ENCODE data around the gene DLL1. TPM values are rescaled to one million over a fixed set of nuclear protein-coding genes. Genes with fewer than 3 reads are reported as not detected.
A peak's percentile ranks its signal among the peaks of the same experiment; 100 is the strongest.

Gene DLL1
- total RNA-seq, 1 donor: 0.86 TPM

DNA sequence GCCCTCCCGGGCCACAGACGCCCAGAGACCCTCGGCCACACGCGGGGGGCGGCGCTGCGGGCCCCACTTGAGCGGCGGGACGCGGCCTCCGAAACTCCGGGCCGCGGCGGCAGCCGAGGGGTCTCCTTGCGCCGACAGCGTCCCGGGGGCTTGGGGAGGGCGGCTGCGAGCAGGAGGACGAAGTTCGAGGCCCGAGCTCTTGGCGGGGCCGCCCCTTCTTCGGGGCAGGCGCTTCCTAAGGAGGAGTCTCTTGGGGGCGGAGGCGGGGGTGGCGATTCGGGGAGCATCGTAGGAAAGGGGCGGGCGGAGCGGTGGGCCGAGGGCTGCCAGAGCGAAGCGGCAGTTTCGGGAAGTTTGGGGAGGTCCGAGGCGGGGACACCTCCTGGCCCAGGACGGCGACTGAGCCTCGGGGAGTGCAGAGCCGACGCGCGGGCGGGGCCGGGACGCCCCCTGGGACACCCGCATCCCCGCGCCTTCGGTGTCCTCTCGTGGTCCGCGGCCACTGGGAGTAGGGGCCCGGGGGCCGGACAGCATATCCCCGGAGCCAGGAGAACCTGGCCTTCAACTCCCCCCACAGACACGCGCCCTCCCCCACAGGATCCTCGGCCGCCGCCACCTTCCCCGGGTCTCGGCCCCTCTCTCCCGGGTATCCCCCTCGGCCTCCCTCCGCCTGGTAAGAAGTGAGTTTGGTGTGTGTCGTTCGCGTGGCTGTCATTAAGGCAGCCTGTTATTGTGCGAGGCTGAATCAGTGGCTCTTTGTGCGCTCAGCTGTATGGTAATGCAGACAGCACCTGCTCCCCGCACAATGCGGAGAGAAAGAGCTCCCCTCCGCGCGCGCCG, 613 bp upstream of the DLL1 start:
- TF ChIP-seq CTCF (IDR thresholded peaks at IDR 0.05; ENCODE audit: insufficient read depth, low read depth, low read length): no peak
- peak; percentile 33 for DNase-seq (ENCODE audit: low read depth)
- H3K4me3 ChIP-seq (ENCODE audit: low read depth, low read length): peak overlapping the region; percentile 74

DNA sequence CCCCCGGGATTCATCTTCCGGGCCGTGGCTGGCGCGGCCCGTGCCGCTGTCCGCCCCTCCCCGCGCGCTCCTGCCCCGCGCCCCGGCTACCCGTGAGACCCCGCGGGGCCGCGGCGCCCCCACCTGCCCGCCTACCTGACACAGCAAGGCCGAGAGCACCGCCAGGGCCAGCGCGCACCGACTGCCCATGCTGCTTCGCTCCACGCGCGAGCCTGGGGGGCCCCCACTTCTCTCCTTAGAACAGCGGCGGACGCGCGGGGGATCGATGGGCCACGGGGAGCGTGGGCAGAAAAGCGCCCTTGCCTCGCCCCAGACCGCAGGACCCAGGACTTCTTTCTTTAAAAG, 955 bp downstream of the DLL1 start:
- peak overlapping the region; percentile 74 for H3K4me3 ChIP-seq (ENCODE audit: low read depth, low read length)

GRCh38 chr6:170289180-170289931, 1.5 kb downstream of the DLL1 start:
- peak overlapping the region; percentile 74 for H3K4me3 ChIP-seq (ENCODE audit: low read depth, low read length)
- no peak for TF ChIP-seq CTCF (IDR thresholded peaks at IDR 0.05; ENCODE audit: insufficient read depth, low read depth, low read length)
- no peak for DNase-seq (ENCODE audit: low read depth)

More for the DNA sequence above, 955 bp downstream of the DLL1 start:
- TF ChIP-seq CTCF (IDR thresholded peaks at IDR 0.05; ENCODE audit: insufficient read depth, low read depth, low read length): no peak
- no peak for DNase-seq (ENCODE audit: low read depth)

DNA sequence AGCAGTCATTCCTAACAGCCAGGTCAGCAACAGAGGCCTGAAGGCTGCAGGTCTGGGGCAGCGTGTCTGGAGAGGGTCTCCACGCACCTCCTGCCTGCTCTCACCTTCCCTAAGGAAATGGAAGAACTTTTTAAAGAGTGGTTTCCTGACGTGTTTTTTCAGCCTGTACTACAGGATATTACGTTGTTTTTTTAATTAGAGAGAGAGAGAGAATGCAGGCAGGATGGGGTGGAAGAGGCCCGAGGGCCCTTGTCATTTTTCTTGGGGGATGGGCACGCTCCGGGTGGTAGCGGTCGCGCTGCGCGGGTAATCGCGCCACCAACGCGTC, 2.1 kb downstream of the DLL1 start:
- DNase-seq (ENCODE audit: low read depth): no peak
- H3K4me3 ChIP-seq (ENCODE audit: low read depth, low read length): no peak overlapping the region
- TF ChIP-seq CTCF (IDR thresholded peaks at IDR 0.05; ENCODE audit: insufficient read depth, low read depth, low read length): no peak

GRCh38 chr6:170288091-170288631, 2.7 kb downstream of the DLL1 start:
- H3K4me3 ChIP-seq (ENCODE audit: low read depth, low read length): no peak overlapping the region
- no peak for TF ChIP-seq CTCF (IDR thresholded peaks at IDR 0.05; ENCODE audit: insufficient read depth, low read depth, low read length)
- DNase-seq (ENCODE audit: low read depth): no peak

- TF ChIP-seq CTCF (IDR thresholded peaks at IDR 0.05; ENCODE audit: insufficient read depth, low read depth, low read length): no peak
- no peak overlapping the region for H3K4me3 ChIP-seq (ENCODE audit: low read depth, low read length)
- no peak for DNase-seq (ENCODE audit: low read depth)
These were observed 3.5 kb downstream of the DLL1 start for GRCh38 chr6:170287371-170287876.

Data from fibroblast of villous mesenchyme (primary cell).